T-cell (primary cell): ENCODE data around the gene CKS2. TPM values are rescaled to one million over a fixed set of nuclear protein-coding genes. Genes with fewer than 3 reads are reported as not detected.

Experiments
- ATAC-seq, 4 experiments: fragments of 200-7000 bp in 3 of 4; fragments of 150-1000 bp in 1 of 4; cut with Tn5 transposase; replicated peaks in 1 of 4; 1 replicate in 3 of 4; 2 replicates in 1 of 4; pipeline ENCODE4 v1.10.0; 2021; ENCODE audit warnings: moderate library complexity in 3 of 4, mild to moderate bottlenecking in 2 of 4, moderate number of reproducible peaks in 1 of 4
- CTCF ChIA-PET, 2 donors: fragments of 300-600 bp; sonication (Branson Sonifier 250); formaldehyde crosslinking; loops; one replicate each; lab custom pipeline; 2022; ENCODE audit warnings: antibody characterized with exemption in 2 of 2; lab: Charles Lee
- POLR2A ChIA-PET, 2 donors: fragments of 300-600 bp; sonication (Branson Sonifier 250); formaldehyde crosslinking; loops; one replicate each; lab custom pipeline; 2022; ENCODE audit warnings: antibody characterized with exemption in 2 of 2; lab: Charles Lee
- DNase-seq, 35 experiments: peaks; one replicate each; pipeline versions ENCODE4 v3.0.0 to v3.0.0-alpha.2; 2013 to 2023
- H3K27ac ChIP-seq: one replicate; pipeline ENCODE4 v1.5.1; 2013; ENCODE audit warnings: low read length
- H3K27me3 ChIP-seq, 2 experiments: replicated peaks in 1 of 2; 1 replicate in 1 of 2; 2 replicates in 1 of 2; pipeline versions ENCODE4 v1.6.1 to v1.7.0; 2013; ENCODE audit warnings: low read length in 1 of 2, mixed read lengths in 1 of 2; ENCODE audit not compliant: control insufficient read depth in 2 of 2, insufficient read depth in 2 of 2; ENCODE audit errors: extremely low read depth in 1 of 2
- H3K36me3 ChIP-seq, 2 donors: 1 replicate in 1 of 2; 2 replicates in 1 of 2; pipeline versions ENCODE4 v1.6.1 to v1.7.0; 2013; ENCODE audit warnings: low read length in 1 of 2; ENCODE audit not compliant: control insufficient read depth in 2 of 2, insufficient read depth in 1 of 2; ENCODE audit errors: extremely low read depth in 1 of 2
- H3K4me1 ChIP-seq, 2 experiments: 1 replicate in 1 of 2; 2 replicates in 1 of 2; pipeline versions ENCODE4 v1.6.1 to v1.7.0; 2013; ENCODE audit warnings: low read length in 2 of 2, mixed read lengths in 1 of 2; ENCODE audit not compliant: insufficient read depth in 2 of 2, control insufficient read depth in 1 of 2; ENCODE audit errors: extremely low read depth in 1 of 2
- H3K4me3 ChIP-seq, 2 donors: 1 replicate in 1 of 2; 2 replicates in 1 of 2; pipeline versions ENCODE4 v1.5.1 to v1.7.0; 2013; ENCODE audit warnings: mild to moderate bottlenecking in 2 of 2, low read length in 1 of 2, moderate library complexity in 1 of 2; ENCODE audit not compliant: control insufficient read depth in 1 of 2; ENCODE audit errors: extremely low read depth in 1 of 2
- H3K9me3 ChIP-seq: 2 replicates; pipeline ENCODE4 v1.7.0; 2013
- H3K27ac Mint-ChIP-seq, 2 donors: one replicate each; pipeline ENCODE4 v1.8.0; 2020 to 2021; ENCODE audit warnings: mild to moderate bottlenecking in 2 of 2, mixed read lengths in 2 of 2
- H3K27me3 Mint-ChIP-seq, 2 donors: one replicate each; pipeline ENCODE4 v1.8.0; 2021 to 2022; ENCODE audit warnings: mixed read lengths in 2 of 2
- H3K36me3 Mint-ChIP-seq: one replicate; pipeline ENCODE4 v1.8.0; 2021; ENCODE audit warnings: mixed read lengths
- H3K4me1 Mint-ChIP-seq, 3 donors: one replicate each; pipeline ENCODE4 v1.8.0; 2020 to 2022; ENCODE audit warnings: mixed read lengths in 3 of 3, mild to moderate bottlenecking in 1 of 3
- H3K4me3 Mint-ChIP-seq, 3 donors: one replicate each; pipeline ENCODE4 v1.8.0; 2020 to 2022; ENCODE audit warnings: mild to moderate bottlenecking in 3 of 3, mixed read lengths in 3 of 3, moderate library complexity in 3 of 3
- H3K9me3 Mint-ChIP-seq, 3 donors: one replicate each; pipeline ENCODE4 v1.8.0; 2020 to 2022; ENCODE audit warnings: mixed read lengths in 3 of 3
- WGBS: methylation state at CpG from one replicate; pipeline ENCODE4 v1.1.5; 2013; ENCODE audit warnings: missing lambda C conversion rate; ENCODE audit not compliant: insufficient coverage; 5-methylcytosine and 5-hydroxymethylcytosine counted together
- total RNA-seq, 35 experiments: library from RNA in 6 of 35; stranded (reverse) in 6 of 35; fragments of 120-200 nt in 1 of 35; gene quantifications; one replicate each; pipeline versions ENCODE4 v1.2.1 to v1.2.4 and lab custom pipeline; 2013 to 2026

CKS2 gene
- total RNA-seq, 5 donors from 2014 or later (not counting 1 experiment from before 2014, with no cell fraction given): 8.6 to 13.1 (median 9.2) TPM

GRCh38 chr9:89309166-89309565, 1.8 kb upstream of the CKS2 start:
- H3K27ac ChIP-seq: peak overlapping the region; percentile 99
- POLR2A ChIA-PET: no interaction called here
- peak overlapping the region; percentile 84 to 97 (median 95) for H3K4me3 Mint-ChIP-seq

DNA sequence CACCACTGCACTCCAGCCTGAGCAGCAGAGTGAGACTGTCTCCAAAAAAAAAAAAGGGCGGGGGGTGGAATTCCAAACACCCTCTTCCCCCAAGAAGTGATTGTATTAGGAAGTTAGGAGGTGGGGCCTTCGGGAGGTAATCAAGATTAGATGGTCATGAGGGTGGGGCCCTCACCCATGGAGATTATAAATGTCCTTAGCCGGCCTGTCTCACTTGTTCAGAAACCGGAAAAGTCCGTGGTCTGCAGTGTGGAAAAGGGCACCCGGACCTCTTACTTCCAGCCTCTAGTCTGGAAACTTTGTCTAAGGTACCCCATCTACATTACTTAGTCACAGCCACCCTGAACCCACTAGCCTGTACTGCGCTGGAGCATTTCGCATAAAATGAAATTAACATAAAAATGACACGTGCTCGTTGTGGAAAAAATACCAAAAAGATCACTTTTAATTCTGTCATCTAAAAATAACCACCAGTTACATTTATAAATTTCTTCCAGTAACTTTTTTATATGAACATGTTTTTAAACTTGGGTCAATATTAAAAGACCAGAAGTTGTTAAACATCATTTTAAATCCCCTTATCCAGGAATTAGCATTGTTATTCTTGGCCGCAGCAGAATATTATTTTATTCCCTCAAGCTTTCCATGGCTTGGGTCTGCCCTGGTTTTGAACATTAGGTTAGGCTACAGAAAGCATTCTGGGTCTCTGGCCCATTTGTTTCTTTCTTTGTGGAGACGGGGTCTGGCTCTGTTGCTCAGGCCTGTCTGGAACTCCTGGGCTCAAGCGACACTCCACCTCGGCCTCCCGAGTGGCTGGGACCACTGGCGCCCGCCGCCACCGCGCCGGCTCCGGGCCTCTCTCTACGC, 1.2 kb upstream of the CKS2 start:
- Mint-ChIP-seq H3K9me3 (no peaks in the 10 kb centered on the region), H3K27ac (peak overlapping the region; percentile 90 to 98), H3K27me3 (no peaks in the 10 kb centered on the region), H3K4me3 (peak overlapping the region; percentile 84 to 97 (median 95)), H3K36me3 (peaks cover 3% of the 10 kb centered on the region), H3K4me1 (peaks cover 16 to 42% (median 34%) of the 10 kb centered on the region in 3 donors)
- ATAC-seq: no peak
- DNase-seq: peak in 1 of 35 experiments; percentile 30
- Histone ChIP-seq H3K9me3 (no peaks in the 10 kb centered on the region), H3K36me3 (no peaks in the 10 kb centered on the region), H3K4me3 (peak overlapping the region; percentile 70 to 88), H3K27ac (peak overlapping the region; percentile 99), H3K4me1 (peaks cover 21% of the 10 kb centered on the region in 2 experiments), H3K27me3 (no peaks in the 10 kb centered on the region)
- CTCF ChIA-PET: interaction anchor here in 1 of 2 donors (0.8 kb wide), 1 partner anchor 9 kb away, joined by 5 read pairs; the partner anchor contains the start of gene SECISBP2
- POLR2A ChIA-PET: interaction anchor here in 1 of 2 donors (0.5 kb wide), 1 partner anchor 775 kb away, joined by 3 read pairs; the partner anchor contains the start of gene NXNL2
- 10% methylated on average over 17 of the region's 23 CpGs for WGBS

More at GRCh38 chr9:89309166-89309565, 1.8 kb upstream of the CKS2 start:
- DNase-seq (no peak), ATAC-seq (no peak)
- Mint-ChIP-seq H3K27ac (peak overlapping the region; percentile 90 to 98), H3K9me3 (no peaks in the 10 kb centered on the region), H3K4me1 (peaks cover 16 to 41% (median 34%) of the 10 kb centered on the region in 3 donors), H3K27me3 (no peaks in the 10 kb centered on the region), H3K36me3 (peaks cover 3% of the 10 kb centered on the region)
- H3K4me1 ChIP-seq: peaks cover 21% of the 10 kb centered on the region in 2 experiments
- no peaks in the 10 kb centered on the region for H3K9me3 ChIP-seq
- CTCF ChIA-PET: no interaction called here
- WGBS: no CpG with 5 or more reads among the region's 6 CpGs
- no peaks in the 10 kb centered on the region for H3K27me3 ChIP-seq
- peaks cover 0 to 3% of the 10 kb centered on the region in 2 donors for H3K36me3 ChIP-seq
- H3K4me3 ChIP-seq: no peak overlapping the region

DNA sequence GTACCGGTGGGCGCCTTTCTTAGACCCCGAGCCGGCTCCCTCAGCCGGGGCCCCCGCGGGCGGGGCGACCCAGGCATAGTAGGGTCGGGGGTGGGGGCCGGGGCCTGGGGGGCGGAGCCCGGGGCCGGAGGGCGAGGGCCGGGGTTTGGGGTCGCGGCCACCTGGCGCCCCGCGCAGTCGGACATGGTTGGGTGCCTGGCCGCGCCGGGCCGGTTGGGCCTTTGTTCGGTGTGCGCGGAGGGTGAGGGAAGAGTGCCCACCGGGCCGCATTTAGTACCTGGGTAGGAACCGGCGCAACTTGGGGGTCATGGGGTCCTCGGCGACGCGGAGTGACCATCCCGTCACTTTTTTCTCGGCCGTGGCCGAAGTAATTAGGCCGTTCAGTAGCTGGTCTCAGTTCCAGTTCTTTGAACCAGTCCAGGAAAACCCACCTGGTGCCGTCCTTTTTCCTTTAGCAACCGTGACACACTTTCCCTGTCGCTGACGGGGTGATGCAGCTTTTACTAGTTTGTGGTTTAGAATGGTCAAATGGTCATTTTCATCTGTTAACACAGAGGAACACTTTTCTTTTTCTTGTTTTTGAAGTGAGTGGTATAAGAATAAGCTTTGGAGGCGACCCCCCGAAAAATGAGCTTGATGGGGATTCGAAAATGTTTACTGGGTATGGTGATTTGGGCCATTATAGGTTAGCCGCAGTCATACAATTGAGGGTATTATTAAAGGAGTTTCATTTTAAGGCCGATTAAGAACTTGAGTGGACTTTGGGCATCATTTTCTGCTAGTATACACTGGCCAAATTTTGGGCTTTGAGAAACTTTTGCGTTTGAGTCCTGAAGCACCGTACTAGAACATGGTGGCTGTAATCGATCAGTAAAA, 589 bp downstream of the CKS2 start:
- Mint-ChIP-seq H3K36me3 (peaks cover 3% of the 10 kb centered on the region), H3K4me3 (peak overlapping the region; percentile 84 to 97 (median 95)), H3K9me3 (no peaks in the 10 kb centered on the region), H3K27me3 (no peaks in the 10 kb centered on the region), H3K27ac (peak overlapping the region in 1 of 2 donors; percentile 98), H3K4me1 (peaks cover 16 to 42% (median 34%) of the 10 kb centered on the region in 3 donors)
- ChIA-PET POLR2A (interaction anchor here in 1 of 2 donors (1.2 kb wide), 1 partner anchor 13 kb away, joined by 3 read pairs; no protein-coding TSS in a partner anchor), CTCF (no interaction called here)
- Histone ChIP-seq H3K36me3 (no peaks in the 10 kb centered on the region), H3K4me1 (peaks cover 21 to 23% of the 10 kb centered on the region in 2 experiments), H3K4me3 (peak overlapping the region; percentile 70 to 83), H3K27ac (peak overlapping the region; percentile 99), H3K27me3 (no peaks in the 10 kb centered on the region), H3K9me3 (no peaks in the 10 kb centered on the region)
- under 1% methylated on average over 35 of the region's 54 CpGs for WGBS
- ATAC-seq: peak in 2 of 4 experiments; percentile 0 to 1
- DNase-seq: peak in 2 of 35 experiments; percentile 5 to 20

DNA sequence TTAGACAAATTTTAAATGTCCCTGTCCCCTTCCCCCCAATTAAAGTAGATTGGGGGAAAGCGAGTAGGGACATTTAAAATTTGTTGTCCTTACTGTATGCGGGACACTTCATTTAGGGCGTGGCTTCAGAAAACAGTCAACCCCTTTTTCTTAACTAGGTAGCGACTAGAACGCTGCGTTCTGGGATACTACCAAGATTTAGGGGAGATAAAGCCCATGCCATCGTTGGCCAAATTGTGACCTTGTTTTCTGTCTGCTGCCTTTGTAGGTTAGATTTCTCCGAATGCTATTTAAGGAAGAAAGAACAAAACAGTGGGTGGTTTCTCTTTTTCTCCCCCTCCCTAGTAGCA, 1.2 kb downstream of the CKS2 start:
- Histone ChIP-seq H3K4me1 (peaks cover 21 to 23% of the 10 kb centered on the region in 2 experiments), H3K27me3 (no peaks in the 10 kb centered on the region), H3K9me3 (no peaks in the 10 kb centered on the region), H3K36me3 (no peaks in the 10 kb centered on the region), H3K4me3 (peak overlapping the region; percentile 70 to 83), H3K27ac (no peak overlapping the region)
- Mint-ChIP-seq H3K4me1 (peaks cover 17 to 44% (median 37%) of the 10 kb centered on the region in 3 donors), H3K27me3 (no peaks in the 10 kb centered on the region), H3K36me3 (peaks cover 2% of the 10 kb centered on the region), H3K4me3 (peak overlapping the region; percentile 84 to 97 (median 95)), H3K27ac (no peak overlapping the region), H3K9me3 (no peaks in the 10 kb centered on the region)
- DNase-seq (peak in 1 of 35 experiments; percentile 19), ATAC-seq (no peak)
- ChIA-PET POLR2A (interaction anchor here in 1 of 2 donors (1.2 kb wide), 1 partner anchor 13 kb away, joined by 3 read pairs; no protein-coding TSS in a partner anchor), CTCF (no interaction called here)
- WGBS: no CpG with 5 or more reads among the region's 8 CpGs

DNA sequence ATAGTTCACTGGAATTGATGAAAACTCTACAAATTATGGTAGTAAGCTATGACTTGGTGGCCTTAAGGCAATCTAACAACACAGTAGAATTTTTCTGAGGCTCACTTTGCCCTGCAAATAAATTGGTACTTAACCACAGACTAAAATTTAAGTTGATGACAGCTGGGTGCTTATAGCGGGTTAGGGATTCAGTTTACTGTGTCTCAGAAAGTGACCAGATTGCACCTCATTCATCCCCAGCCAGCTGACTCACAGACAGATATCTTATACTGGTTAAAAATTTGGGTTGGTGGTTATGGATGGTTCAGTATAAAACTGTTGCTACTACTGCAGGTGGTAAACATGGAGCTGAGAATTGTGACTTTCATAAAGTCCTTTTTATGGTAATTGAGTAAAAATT, 2.8 kb downstream of the CKS2 start:
- Mint-ChIP-seq H3K9me3 (no peaks in the 10 kb centered on the region), H3K4me1 (peaks cover 27 to 52% (median 44%) of the 10 kb centered on the region in 3 donors), H3K27ac (peak overlapping the region; percentile 2 to 46), H3K36me3 (peaks cover 2% of the 10 kb centered on the region), H3K4me3 (no peak overlapping the region), H3K27me3 (no peaks in the 10 kb centered on the region)
- Histone ChIP-seq H3K9me3 (no peaks in the 10 kb centered on the region), H3K4me1 (peaks cover 28 to 31% of the 10 kb centered on the region in 2 experiments), H3K27ac (no peak overlapping the region), H3K4me3 (no peak overlapping the region), H3K36me3 (no peaks in the 10 kb centered on the region), H3K27me3 (no peaks in the 10 kb centered on the region)
- no CpG with 5 or more reads among the region's 1 CpG for WGBS
- CTCF ChIA-PET: no interaction called here
- DNase-seq: no peak
- no peak for ATAC-seq
- POLR2A ChIA-PET: interaction anchor here in 1 of 2 donors (0.5 to 0.7 kb wide), 2 partner anchors 31 to 85 kb away, joined by 3 read pairs; no protein-coding TSS in a partner anchor
